GM21786 (cell line): Measurements from ENCODE around the gene HNRNPA2B1.

Experiments used
- ATAC-seq: cut with Tn5 transposase; IDR thresholded peaks from one replicate; pipeline ENCODE4 v1.9.1; 2021; ENCODE audit not compliant: unreplicated experiment

HNRNPA2B1 gene

GRCh38 chr7:26200444-26201246 lies at the start of gene HNRNPA2B1:
Gene HNRNPA2B1, minus strand, starts transcription at chr7:26200746. Its CDS starts 169 bp downstream, at chr7:26200577.
- peak; percentile 47 for ATAC-seq

- no peak for ATAC-seq
Measured at GRCh38 chr7:26250239-26250638, 49.7 kb upstream of the HNRNPA2B1 start.

GRCh38 chr7:26245150-26245549 lies 44.6 kb upstream of the HNRNPA2B1 start:
- no peak for ATAC-seq

GRCh38 chr7:26238032-26238431 lies 37.5 kb upstream of the HNRNPA2B1 start:
- no peak for ATAC-seq

GRCh38 chr7:26237035-26237807 lies 36.7 kb upstream of the HNRNPA2B1 start:
- no peak for ATAC-seq

- no peak for ATAC-seq
Measured at GRCh38 chr7:26233902-26234511, 33.5 kb upstream of the HNRNPA2B1 start.

GRCh38 chr7:26227987-26228386 lies 27.4 kb upstream of the HNRNPA2B1 start:
- no peak for ATAC-seq

GRCh38 chr7:26224359-26224758 lies 23.8 kb upstream of the HNRNPA2B1 start:
- no peak for ATAC-seq

- ATAC-seq: no peak
Measured at GRCh38 chr7:26216049-26216448, 15.5 kb upstream of the HNRNPA2B1 start.

- no peak for ATAC-seq
Measured at GRCh38 chr7:26213807-26214515, 13.4 kb upstream of the HNRNPA2B1 start.

GRCh38 chr7:26212921-26213718 lies 12.6 kb upstream of the HNRNPA2B1 start:
- ATAC-seq: no peak

GRCh38 chr7:26208040-26208439 lies 7.5 kb upstream of the HNRNPA2B1 start:
- no peak for ATAC-seq

GRCh38 chr7:26203016-26203415 lies 2.5 kb upstream of the HNRNPA2B1 start:
- no peak for ATAC-seq

- ATAC-seq: peak; percentile 2
Measured at GRCh38 chr7:26202019-26202990, 1.8 kb upstream of the HNRNPA2B1 start.

GRCh38 chr7:26201247-26202018 lies 887 bp upstream of the HNRNPA2B1 start, which contains the start of gene CBX3:
Gene CBX3, plus strand, starts transcription at chr7:26201745. Its CDS starts 1,254 bp downstream, at chr7:26202999.
- peak; percentile 44 for ATAC-seq

GRCh38 chr7:26200038-26200443 lies 505 bp downstream of the HNRNPA2B1 start:
- ATAC-seq: no peak

- no peak for ATAC-seq
Measured at GRCh38 chr7:26199301-26200037, 1.1 kb downstream of the HNRNPA2B1 start.

GRCh38 chr7:26198781-26199169 lies 1.8 kb downstream of the HNRNPA2B1 start:
- no peak for ATAC-seq
